Neutrophil (primary cell): Measurements from ENCODE around the gene ASPG.

Source experiments
- H3K27ac ChIP-seq: fragments of 200-600 bp; sonication (generic); 2 replicates; pipeline ENCODE4 v1.5.1; 2016; ENCODE audit warnings: mild to moderate bottlenecking, moderate library complexity
- H3K27me3 ChIP-seq: fragments of 200-600 bp; sonication (generic); 2 replicates; pipeline ENCODE4 v1.6.0; 2016; ENCODE audit warnings: mild to moderate bottlenecking
- H3K36me3 ChIP-seq: fragments of 200-600 bp; sonication (generic); 2 replicates; pipeline ENCODE4 v1.5.1; 2017
- H3K4me1 ChIP-seq, 2 experiments: fragments of 200-600 bp in 1 of 2; sonication (generic) in 1 of 2; 1 replicate in 1 of 2; 2 replicates in 1 of 2; pipeline versions ENCODE4 v1.5.1 to v1.6.1; 2013 to 2016; ENCODE audit warnings: low read depth in 1 of 2, low read length in 1 of 2, mild to moderate bottlenecking in 1 of 2, moderate library complexity in 1 of 2; ENCODE audit not compliant: control insufficient read depth in 1 of 2, insufficient read depth in 1 of 2
- H3K4me3 ChIP-seq, 2 experiments: fragments of 200-600 bp in 1 of 2; sonication (generic) in 1 of 2; 1 replicate in 1 of 2; 2 replicates in 1 of 2; pipeline ENCODE4 v1.5.1; 2013 to 2016; ENCODE audit warnings: low read depth in 1 of 2, low read length in 1 of 2, mild to moderate bottlenecking in 1 of 2, moderate library complexity in 1 of 2
- H3K9me3 ChIP-seq: fragments of 200-600 bp; sonication (generic); 2 replicates; pipeline ENCODE4 v1.5.1; 2016
- CTCF ChIP-seq: fragments of 200-600 bp; sonication (generic); IDR thresholded peaks from 2 replicates; pipeline ENCODE4 v1.5.1; 2016; ENCODE audit warnings: antibody characterized with exemption

The ASPG gene

GRCh38 chr14:104149617-104150135, 64.2 kb downstream of the ASPG start:
- no peak for TF ChIP-seq CTCF
- Histone ChIP-seq H3K36me3 (no peaks in the 10 kb centered on the region), H3K9me3 (no peaks in the 10 kb centered on the region), H3K4me3 (no peak overlapping the region), H3K4me1 (no peaks in the 10 kb centered on the region), H3K27ac (no peak overlapping the region), H3K27me3 (no peaks in the 10 kb centered on the region)

DNA sequence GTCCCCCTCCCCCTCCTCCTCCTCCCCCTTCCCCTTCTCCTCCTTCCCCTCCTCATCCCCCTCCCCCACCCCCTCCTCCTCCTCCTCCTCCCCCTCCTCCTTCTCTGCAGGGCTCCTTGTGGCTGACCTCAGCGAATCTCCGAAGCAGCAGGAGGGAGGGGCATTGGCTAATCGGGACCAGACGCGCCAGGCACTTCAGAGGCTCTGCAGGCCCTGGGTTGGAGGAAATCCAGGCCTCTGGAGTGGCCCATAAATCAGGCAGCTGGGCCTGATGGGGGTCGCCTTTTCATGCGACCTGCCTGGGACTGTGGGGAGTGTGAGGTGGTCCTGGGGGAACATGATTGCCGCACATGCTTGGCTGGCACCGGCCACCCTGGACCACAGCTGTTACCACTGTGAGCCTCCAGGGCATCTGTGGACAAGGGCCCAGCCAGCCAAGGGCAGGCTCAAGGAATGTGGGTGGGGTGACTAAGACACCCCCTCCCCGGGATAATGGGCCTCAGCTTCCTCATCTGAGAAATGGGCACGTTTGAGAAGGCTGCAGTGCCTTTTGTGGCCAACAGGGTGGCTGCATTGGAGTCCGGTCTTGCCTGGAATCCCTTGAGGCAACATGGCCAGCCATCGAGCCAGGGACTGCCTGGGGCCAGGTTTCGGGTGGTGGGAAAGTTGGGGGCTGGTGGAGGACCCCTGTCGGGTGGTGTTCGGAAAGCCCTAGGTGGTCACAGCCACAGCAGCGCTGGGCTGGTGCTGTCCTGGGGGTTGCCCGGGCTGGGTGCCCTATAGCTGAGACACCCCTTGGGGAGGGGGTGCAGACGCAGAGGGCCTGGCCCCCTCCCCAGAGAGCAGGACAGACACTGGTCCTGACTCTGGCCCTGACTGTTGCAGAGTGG, 64.9 kb downstream of the ASPG start:
- Histone ChIP-seq H3K36me3 (no peaks in the 10 kb centered on the region), H3K4me1 (no peaks in the 10 kb centered on the region), H3K9me3 (no peaks in the 10 kb centered on the region), H3K27ac (no peak overlapping the region), H3K4me3 (no peak overlapping the region), H3K27me3 (no peaks in the 10 kb centered on the region)
- no peak for TF ChIP-seq CTCF

GRCh38 chr14:104151026-104151381, 65.5 kb downstream of the ASPG start:
- Histone ChIP-seq H3K4me3 (no peak overlapping the region), H3K36me3 (no peaks in the 10 kb centered on the region), H3K4me1 (no peaks in the 10 kb centered on the region), H3K9me3 (no peaks in the 10 kb centered on the region), H3K27ac (no peak overlapping the region), H3K27me3 (no peaks in the 10 kb centered on the region)
- TF ChIP-seq CTCF, result no peak

GRCh38 chr14:104151566-104152245, 66.2 kb downstream of the ASPG start:
- no peak for TF ChIP-seq CTCF

GRCh38 chr14:104152246-104152575, 66.7 kb downstream of the ASPG start:
- H3K4me1 ChIP-seq, result no peaks in the 10 kb centered on the region
- TF ChIP-seq CTCF, result no peak
- H3K27ac ChIP-seq, result no peak overlapping the region
- no peaks in the 10 kb centered on the region for H3K27me3 ChIP-seq
- H3K36me3 ChIP-seq, result no peaks in the 10 kb centered on the region
- no peaks in the 10 kb centered on the region for H3K9me3 ChIP-seq
- no peak overlapping the region for H3K4me3 ChIP-seq

More at GRCh38 chr14:104151566-104152245, 66.2 kb downstream of the ASPG start:
- H3K27ac ChIP-seq, result no peak overlapping the region
- H3K36me3 ChIP-seq, result no peaks in the 10 kb centered on the region
- H3K4me3 ChIP-seq, result no peak overlapping the region
- H3K4me1 ChIP-seq, result no peaks in the 10 kb centered on the region
- H3K9me3 ChIP-seq, result no peaks in the 10 kb centered on the region
- H3K27me3 ChIP-seq, result no peaks in the 10 kb centered on the region
